H1 (cell line): ENCODE data around the gene CNTROB. TPM values are rescaled to one million over a fixed set of nuclear protein-coding genes. Genes with fewer than 3 reads are reported as not detected.

Source experiments
- CTCF ChIA-PET: fragments of 300-600 bp; sonication (Branson Sonifier 250); formaldehyde crosslinking; loops from one replicate; lab custom pipeline; 2021; ENCODE audit not compliant: partially characterized antibody; lab: Charles Lee
- POLR2A ChIA-PET: fragments of 300-600 bp; sonication (Branson Sonifier 250); formaldehyde crosslinking; loops from one replicate; lab custom pipeline; 2021; ENCODE audit warnings: inconsistent platforms; ENCODE audit not compliant: partially characterized antibody; lab: Charles Lee
- DNase-seq, 2 experiments: peaks; one replicate each; pipeline versions ENCODE4 v3.0.0 to v3.0.0-alpha.2; 2010 to 2022; ENCODE audit warnings: low spot score in 2 of 2, low read depth in 1 of 2, mixed read lengths in 1 of 2
- FAIRE-seq: peaks from 2 replicates; lab custom pipeline; 2011; peaks lifted over from hg19 to GRCh38; lab: Jason Lieb, UNC
- H2AFZ ChIP-seq: 2 replicates; pipeline ENCODE4 v1.8.1; 2012; ENCODE audit warnings: low read length, inconsistent platforms
- H2AK5ac ChIP-seq: 2 replicates; pipeline ENCODE4 v1.6.1; 2013; ENCODE audit warnings: low read depth, low read length
- H2BK120ac ChIP-seq: replicated peaks from 2 replicates; pipeline ENCODE3; 2013; ENCODE audit warnings: low read depth, low read length, inconsistent platforms
- H2BK12ac ChIP-seq: 2 replicates; pipeline ENCODE4 v1.6.1; 2013; ENCODE audit warnings: low read depth, low read length
- H2BK15ac ChIP-seq: 2 replicates; pipeline ENCODE4 v1.6.1; 2013; ENCODE audit warnings: low read length
- H2BK20ac ChIP-seq: 2 replicates; pipeline ENCODE4 v1.6.1; 2013; ENCODE audit warnings: low read length
- H2BK5ac ChIP-seq: 2 replicates; pipeline ENCODE4 v1.6.1; 2013; ENCODE audit warnings: low read depth, low read length
- H3K14ac ChIP-seq: 2 replicates; pipeline ENCODE4 v1.6.1; 2013; ENCODE audit warnings: inconsistent platforms; ENCODE audit not compliant: insufficient read length
- H3K18ac ChIP-seq: 2 replicates; pipeline ENCODE4 v1.6.1; 2013; ENCODE audit warnings: low read length; ENCODE audit errors: extremely low read depth
- H3K23ac ChIP-seq: 2 replicates; pipeline ENCODE4 v1.6.1; 2013; ENCODE audit warnings: inconsistent platforms; ENCODE audit not compliant: insufficient read length
- H3K23me2 ChIP-seq: 2 replicates; pipeline ENCODE4 v1.6.1; 2013; ENCODE audit warnings: low read depth, low read length
- H3K27ac ChIP-seq: 2 replicates; pipeline ENCODE4 v1.6.1; 2011; ENCODE audit warnings: low read depth, low read length, inconsistent platforms
- H3K27me3 ChIP-seq, 4 experiments: replicated peaks in 1 of 4; 1 replicate in 1 of 4; 2 replicates in 3 of 4; pipeline versions ENCODE4 v1.6.1 to v1.8.1; 2011 to 2013; ENCODE audit warnings: low read length in 3 of 4, mild to moderate bottlenecking in 3 of 4, inconsistent platforms in 2 of 4, mixed read lengths in 2 of 4, moderate library complexity in 1 of 4; ENCODE audit not compliant: control insufficient read depth in 3 of 4, insufficient read depth in 3 of 4; ENCODE audit errors: extremely low read depth in 1 of 4
- H3K36me3 ChIP-seq, 4 experiments: 2 replicates each; pipeline versions ENCODE4 v1.6.1 to v1.8.1; 2011 to 2013; ENCODE audit warnings: mild to moderate bottlenecking in 4 of 4, low read length in 3 of 4, moderate library complexity in 2 of 4, control low read depth in 1 of 4, inconsistent platforms in 1 of 4; ENCODE audit not compliant: insufficient read depth in 4 of 4, control insufficient read depth in 2 of 4
- H3K4ac ChIP-seq: replicated peaks from 2 replicates; pipeline ENCODE3; 2013; ENCODE audit warnings: low read length, low read depth, mixed read lengths, inconsistent platforms; ENCODE audit not compliant: insufficient read length
- H3K4me1 ChIP-seq, 4 experiments: replicated peaks in 1 of 4; 1 replicate in 1 of 4; 2 replicates in 3 of 4; pipeline versions ENCODE4 v1.6.1 to v1.8.1; 2011 to 2013; ENCODE audit warnings: low read length in 3 of 4, inconsistent platforms in 2 of 4, mixed read lengths in 1 of 4; ENCODE audit not compliant: insufficient read depth in 4 of 4, control insufficient read depth in 3 of 4
- H3K4me2 ChIP-seq, 2 experiments: 2 replicates each; pipeline versions ENCODE4 v1.6.1 to v1.8.1; 2011 to 2013; ENCODE audit warnings: low read depth in 2 of 2, low read length in 2 of 2, control low read depth in 1 of 2, inconsistent platforms in 1 of 2, mild to moderate bottlenecking in 1 of 2; ENCODE audit not compliant: insufficient read depth in 1 of 2
- H3K4me3 ChIP-seq, 4 experiments: fragments of 200-600, 300-600 bp in 1 of 4; sonication (generic), shearing (Covaris generic), sonication (Bioruptor Twin) in 1 of 4; 2 replicates each; pipeline versions ENCODE4 v1.5.1 to v1.8.1; 2011 to 2016; ENCODE audit warnings: low read length in 4 of 4, low read depth in 3 of 4, control low read depth in 2 of 4, inconsistent platforms in 2 of 4, mild to moderate bottlenecking in 2 of 4, mixed read lengths in 1 of 4, moderate library complexity in 1 of 4; ENCODE audit not compliant: insufficient read depth in 2 of 4; ENCODE audit errors: extremely low read depth in 1 of 4
- H3K56ac ChIP-seq: replicated peaks from 2 replicates; pipeline ENCODE3; 2013; ENCODE audit warnings: low read depth, mild to moderate bottlenecking, mixed read lengths, low read length, inconsistent platforms; ENCODE audit not compliant: insufficient read length
- H3K79me1 ChIP-seq: 2 replicates; pipeline ENCODE4 v1.6.1; 2013; ENCODE audit warnings: low read depth, low read length, control low read depth
- H3K79me2 ChIP-seq, 2 experiments: 2 replicates each; pipeline versions ENCODE4 v1.6.1 to v1.8.1; 2012 to 2013; ENCODE audit warnings: low read length in 2 of 2, mild to moderate bottlenecking in 2 of 2, inconsistent platforms in 1 of 2; ENCODE audit not compliant: insufficient read depth in 2 of 2, control insufficient read depth in 1 of 2
- H3K9ac ChIP-seq, 4 experiments: replicated peaks in 1 of 4; 1 replicate in 1 of 4; 2 replicates in 3 of 4; pipeline versions ENCODE4 v1.6.1 to v1.8.1; 2011 to 2013; ENCODE audit warnings: low read depth in 3 of 4, low read length in 3 of 4, control low read depth in 2 of 4, mild to moderate bottlenecking in 2 of 4, moderate library complexity in 2 of 4, inconsistent platforms in 1 of 4; ENCODE audit errors: extremely low read depth in 1 of 4
- H3K9me3 ChIP-seq, 2 experiments: 2 replicates each; pipeline versions ENCODE4 v1.6.1 to v1.8.1; 2012 to 2013; ENCODE audit warnings: mild to moderate bottlenecking in 2 of 2, moderate library complexity in 2 of 2, control low read depth in 1 of 2, inconsistent platforms in 1 of 2, low read depth in 1 of 2, low read length in 1 of 2, mixed read lengths in 1 of 2; ENCODE audit not compliant: insufficient read depth in 2 of 2
- H4K20me1 ChIP-seq, 2 experiments: replicated peaks in 1 of 2; 2 replicates each; pipeline versions ENCODE3 to v1.8.1; 2011 to 2013; ENCODE audit warnings: inconsistent platforms in 2 of 2, low read length in 2 of 2, mild to moderate bottlenecking in 1 of 2; ENCODE audit not compliant: insufficient read depth in 2 of 2, control insufficient read depth in 1 of 2
- H4K5ac ChIP-seq: 2 replicates; pipeline ENCODE4 v1.6.1; 2013; ENCODE audit warnings: low read length, low read depth, mixed read lengths, inconsistent platforms; ENCODE audit not compliant: insufficient read length
- H4K8ac ChIP-seq: 2 replicates; pipeline ENCODE4 v1.8.0; 2013; ENCODE audit warnings: mild to moderate bottlenecking, moderate library complexity, low read length, inconsistent platforms; ENCODE audit not compliant: insufficient read depth; ENCODE audit errors: extremely low read depth
- H4K91ac ChIP-seq: replicated peaks from 2 replicates; pipeline ENCODE3; 2013; ENCODE audit warnings: low read length, mixed read lengths, inconsistent platforms; ENCODE audit not compliant: insufficient read length
- ATF2 ChIP-seq: IDR thresholded peaks from 2 replicates; pipeline ENCODE4 v1.6.1; 2012; ENCODE audit warnings: low read length, inconsistent platforms
- EZH2 ChIP-seq: fragments of 200-600 bp; sonication (generic); IDR thresholded peaks from 2 replicates; pipeline ENCODE4 v1.7.1; 2012; ENCODE audit warnings: low read depth, mild to moderate bottlenecking, moderate library complexity, low read length, inconsistent platforms; ENCODE audit not compliant: severe bottlenecking
- FOSL1 ChIP-seq: IDR thresholded peaks from 2 replicates; pipeline ENCODE4 v1.6.1; 2011; ENCODE audit warnings: mild to moderate bottlenecking, low read depth, low read length, moderate library complexity; ENCODE audit not compliant: insufficient read depth
- MAX ChIP-seq: IDR thresholded peaks from 2 replicates; pipeline ENCODE4 v1.6.1; 2012; ENCODE audit warnings: inconsistent platforms
- SIN3A ChIP-seq, 2 experiments: IDR thresholded peaks in 1 of 2; conservative IDR thresholded peaks in 1 of 2; 2 replicates each; pipeline ENCODE4 v1.6.1; 2011 to 2012; ENCODE audit warnings: low read length in 2 of 2, improper control_type of control experiment in 1 of 2, low read depth in 1 of 2, mild to moderate bottlenecking in 1 of 2
- SP1 ChIP-seq: IDR thresholded peaks from 2 replicates; pipeline ENCODE4 v1.6.1; 2011; ENCODE audit warnings: low read depth, low read length
- USF2 ChIP-seq: IDR thresholded peaks from 2 replicates; pipeline ENCODE4 v1.6.1; 2011; ENCODE audit warnings: low read length, improper control_type of control experiment
- YY1 ChIP-seq: IDR thresholded peaks from 2 replicates; pipeline ENCODE4 v1.6.1; 2011; ENCODE audit warnings: low read depth, mild to moderate bottlenecking, low read length
- WGBS, 2 experiments: shearing (Covaris generic) in 1 of 2; methylation state at CpG; one replicate each; pipeline versions ENCODE4 v1.1.6 to v1.1.7; 2013 to 2015; ENCODE audit warnings: low lambda C conversion rate in 2 of 2, mixed read lengths in 2 of 2, inconsistent platforms in 1 of 2, low coverage in 1 of 2, missing lambda C conversion rate in 1 of 2; ENCODE audit not compliant: insufficient replicate concordance in 2 of 2, insufficient coverage in 1 of 2, insufficient read length in 1 of 2; ENCODE audit errors: extremely low coverage in 1 of 2, missing lambda C conversion rate in 1 of 2; 5-methylcytosine and 5-hydroxymethylcytosine counted together
- polyA plus RNA-seq, 7 experiments: library from polyadenylated mRNA; depleted of rRNA in 3 of 7; stranded (reverse) in 5 of 7; unstranded in 2 of 7; fragments of >200 nt in 5 of 7; fragments of 200-250 nt in 2 of 7; gene quantifications; 1 replicate in 5 of 7; 2 replicates in 1 of 7; 4 replicates in 1 of 7; pipeline versions ENCODE4 v1.2.1 to v1.2.3, GENCODE V29; 2011 to 2013; ENCODE audit warnings: missing spikeins in 2 of 7, mixed read lengths in 2 of 7
- total RNA-seq: library from RNA; stranded (reverse); fragmentation: NEBNext Ultra II Directional; extraction: Animal tissue kit (Norgen Biotek cat#: 25700); gene quantifications from 2 replicates; pipeline ENCODE4 v1.2.1, GENCODE V29; 2021

The CNTROB gene
- total and polyA plus RNA-seq, 2 of the 8 experiments (the other 6 are each of a cell fraction or from before 2014, with no cell fraction given), result 20.5 to 31.9 TPM

GRCh38 chr17:7884581-7885366, 47.2 kb upstream of the CNTROB start:
- Histone ChIP-seq H4K5ac (no peak overlapping the region), H3K36me3 (peaks cover 3 to 6% (median 4%) of the 10 kb centered on the region in 4 experiments; a peak in 5 of 8 replicates), H3K4me2 (peak overlapping the region; percentile 82 to 100; a peak in 3 of 4 replicates), H3K9me3 (no peaks in the 10 kb centered on the region), H3K23me2 (peaks cover 24% of the 10 kb centered on the region), H2BK20ac (no peak overlapping the region), H2BK5ac (no peak overlapping the region), H4K91ac (no peak overlapping the region), H3K4me1 (peaks cover 7 to 30% (median 17%) of the 10 kb centered on the region in 4 experiments), H2AFZ (no peak overlapping the region), H4K8ac (no peak overlapping the region), H2AK5ac (no peak overlapping the region), H3K23ac (no peak overlapping the region), H2BK15ac (no peak overlapping the region), H3K18ac (no peak overlapping the region; the same call in 1 of the 2 replicates), H2BK12ac (no peak overlapping the region), H3K14ac (no peak overlapping the region), H3K4ac (no peak overlapping the region), H3K27ac (no peak overlapping the region), H3K27me3 (peaks cover 0 to 10% (median 3%) of the 10 kb centered on the region in 4 experiments; a peak in 3 of 7 replicates), H3K56ac (no peak overlapping the region), H4K20me1 (no peaks in the 10 kb centered on the region), H3K79me2 (no peaks in the 10 kb centered on the region), H3K4me3 (peak overlapping the region; percentile 17 to 83 (median 39); a peak in 6 of 8 replicates), H3K79me1 (no peaks in the 10 kb centered on the region), H2BK120ac (no peak overlapping the region), H3K9ac (peak overlapping the region in 1 of 4 experiments; percentile 30; a peak in 1 of 7 replicates)
- CTCF ChIA-PET, result no interaction called here
- POLR2A ChIA-PET, result interaction anchor here (0.6 to 1.7 kb wide), 2 partner anchors 16 to 96 kb away, joined by 3 to 6 read pairs; no protein-coding TSS in a partner anchor
- WGBS, 2 experiments, result no CpG with 5 or more reads among the region's 100 CpGs
- FAIRE-seq (no peak), DNase-seq (no peak)
- no peak for TF ChIP-seq MAX
- TF ChIP-seq SP1, result no peak
- TF ChIP-seq SIN3A (conservative IDR thresholded peaks at IDR 0.05 in 1 of 2, IDR thresholded peaks at IDR 0.05 in 1 of 2; ENCODE audit: low read depth in 1 of 2, low read length in 2 of 2), result no peak
- no peak for TF ChIP-seq FOSL1
- TF ChIP-seq ATF2, result no peak
- TF ChIP-seq YY1, result no peak
- TF ChIP-seq USF2, result no peak
- TF ChIP-seq EZH2, result no peak
